Activated CD8-positive, alpha-beta memory T cell treated with anti-CD3 and anti-CD28 coated beads, Interleukin-2, amount 10 ng/mL, durations not matched to agents 7 days and 5 days (primary cell): ENCODE measurements around the gene SPIB. TPM values are rescaled to one million over a fixed set of nuclear protein-coding genes. Genes with fewer than 3 reads are reported as not detected.
"Not testable (repeated sequence)": the region's sequence is repeated elsewhere in the genome, so short reads cannot be mapped to it uniquely, and the experiment has no call there.

Experiments
- ATAC-seq: fragments of 150-1000 bp; cut with Tn5 transposase; one replicate; pipeline ENCODE4 v1.10.0; 2021; ENCODE audit warnings: moderate library complexity
- CTCF ChIA-PET: fragments of 350-600 bp; sonication (Branson Sonifier 250); formaldehyde crosslinking; loops from one replicate; lab custom pipeline; 2021; ENCODE audit warnings: antibody characterized with exemption; lab: Charles Lee
- DNase-seq: peaks from one replicate; pipeline ENCODE4 v3.0.0-alpha.2; 2020
- H3K27ac Mint-ChIP-seq: one replicate; pipeline ENCODE4 v1.8.0; 2021; ENCODE audit warnings: mild to moderate bottlenecking, mixed read lengths
- H3K27me3 Mint-ChIP-seq: one replicate; pipeline ENCODE4 v1.8.0; 2021; ENCODE audit warnings: mixed read lengths
- H3K36me3 Mint-ChIP-seq: one replicate; pipeline ENCODE4 v1.8.0; 2021; ENCODE audit warnings: mild to moderate bottlenecking, mixed read lengths
- H3K4me1 Mint-ChIP-seq: one replicate; pipeline ENCODE4 v1.8.0; 2021; ENCODE audit warnings: mixed read lengths
- H3K4me3 Mint-ChIP-seq: one replicate; pipeline ENCODE4 v1.8.0; 2021; ENCODE audit warnings: mild to moderate bottlenecking, moderate library complexity, mixed read lengths
- H3K9me3 Mint-ChIP-seq: one replicate; pipeline ENCODE4 v1.8.0; 2022; ENCODE audit warnings: low read depth, mixed read lengths
- total RNA-seq, 2 experiments: library from RNA; stranded (reverse); gene quantifications; one replicate each; pipeline ENCODE4 v1.2.3, GENCODE V29; 2021

Gene SPIB
- total RNA-seq, 2 experiments from 2014 or later, result 0.23 to 0.66 TPM

GRCh38 chr19:50428772-50429463 is 10.2 kb downstream of the SPIB start:
- ATAC-seq (no peak), DNase-seq (no peak)
- CTCF ChIA-PET, result no interaction called here
- H3K9me3 Mint-ChIP-seq, result no peaks in the 10 kb centered on the region
- peaks cover 9% of the 10 kb centered on the region for H3K4me1 Mint-ChIP-seq
- H3K4me3 Mint-ChIP-seq, result no peak overlapping the region
- no peaks in the 10 kb centered on the region for H3K36me3 Mint-ChIP-seq
- peaks cover 24% of the 10 kb centered on the region for H3K27me3 Mint-ChIP-seq
- no peak overlapping the region for H3K27ac Mint-ChIP-seq

- CTCF ChIA-PET, result interaction anchor here (1.6 to 1.7 kb wide), 2 partner anchors 15 to 73 kb away, joined by 3 read pairs; no protein-coding TSS in a partner anchor
- peaks cover 9% of the 10 kb centered on the region for H3K4me1 Mint-ChIP-seq
- H3K27me3 Mint-ChIP-seq, result peaks cover 24% of the 10 kb centered on the region
- DNase-seq (no peak), ATAC-seq (no peak)
- peak overlapping the region; percentile 78 for H3K4me3 Mint-ChIP-seq
- no peaks in the 10 kb centered on the region for H3K9me3 Mint-ChIP-seq
- no peak overlapping the region for H3K27ac Mint-ChIP-seq
- H3K36me3 Mint-ChIP-seq, result no peaks in the 10 kb centered on the region
Observed at GRCh38 chr19:50430888-50431342, 12.2 kb downstream of the SPIB start.

- Mint-ChIP-seq H3K27me3 (peaks cover 24% of the 10 kb centered on the region), H3K36me3 (no peaks in the 10 kb centered on the region), H3K4me1 (peaks cover 9% of the 10 kb centered on the region), H3K9me3 (no peaks in the 10 kb centered on the region), H3K27ac (peak overlapping the region; percentile 84), H3K4me3 (peak overlapping the region; percentile 78)
- CTCF ChIA-PET, result interaction anchor here (0.6 to 1.6 kb wide), 2 partner anchors 74 to 107 kb away, joined by 3 read pairs; no protein-coding TSS in a partner anchor
- DNase-seq, result peak; percentile 87
- ATAC-seq, result peak; percentile 98
Observed at GRCh38 chr19:50431343-50432220, 12.8 kb downstream of the SPIB start.

GRCh38 chr19:50432221-50433028 is 13.7 kb downstream of the SPIB start, which contains the start of gene MYBPC2:
TSS of gene MYBPC2 (plus strand) at chr19:50432892. CDS start at chr19:50432954, 62 bp downstream.
- Mint-ChIP-seq H3K9me3 (no peaks in the 10 kb centered on the region), H3K27me3 (peaks cover 24% of the 10 kb centered on the region), H3K4me3 (peak within 1 kb of the TSS; percentile 78), H3K36me3 (no peaks in the 10 kb centered on the region), H3K4me1 (peaks cover 9% of the 10 kb centered on the region), H3K27ac (peak within 1 kb of the TSS; percentile 84)
- ATAC-seq, result no peak
- no peak for DNase-seq
- CTCF ChIA-PET, result interaction anchor here (0.6 to 1.6 kb wide), 2 partner anchors 75 to 106 kb away, joined by 3 read pairs; no protein-coding TSS in a partner anchor

- ATAC-seq (no peak), DNase-seq (no peak)
- CTCF ChIA-PET, result no interaction called here
- Mint-ChIP-seq H3K27me3 (peaks cover 24% of the 10 kb centered on the region), H3K27ac (no peak overlapping the region), H3K4me1 (peaks cover 9% of the 10 kb centered on the region), H3K4me3 (peak overlapping the region; percentile 32), H3K9me3 (no peaks in the 10 kb centered on the region), H3K36me3 (no peaks in the 10 kb centered on the region)
Observed at GRCh38 chr19:50433201-50434180, 14.8 kb downstream of the SPIB start.

GRCh38 chr19:50434525-50434924 is 15.8 kb downstream of the SPIB start:
- H3K27ac Mint-ChIP-seq, result no peak overlapping the region
- no peaks in the 10 kb centered on the region for H3K36me3 Mint-ChIP-seq
- CTCF ChIA-PET, result no interaction called here
- no peak for ATAC-seq
- H3K4me1 Mint-ChIP-seq, result peaks cover 9% of the 10 kb centered on the region
- no peak overlapping the region for H3K4me3 Mint-ChIP-seq
- peaks cover 24% of the 10 kb centered on the region for H3K27me3 Mint-ChIP-seq
- DNase-seq, result no peak
- no peaks in the 10 kb centered on the region for H3K9me3 Mint-ChIP-seq

GRCh38 chr19:50435221-50435620 is 16.5 kb downstream of the SPIB start:
- CTCF ChIA-PET, result no interaction called here
- no peaks in the 10 kb centered on the region for H3K36me3 Mint-ChIP-seq
- H3K9me3 Mint-ChIP-seq, result no peaks in the 10 kb centered on the region
- H3K4me3 Mint-ChIP-seq, result no peak overlapping the region
- H3K4me1 Mint-ChIP-seq, result peaks cover 13% of the 10 kb centered on the region
- no peak overlapping the region for H3K27ac Mint-ChIP-seq
- DNase-seq, result no peak
- H3K27me3 Mint-ChIP-seq, result peaks cover 26% of the 10 kb centered on the region
- no peak for ATAC-seq

GRCh38 chr19:50435627-50436026 is 16.9 kb downstream of the SPIB start:
- H3K4me3 Mint-ChIP-seq, result no peak overlapping the region
- no peaks in the 10 kb centered on the region for H3K9me3 Mint-ChIP-seq
- H3K27me3 Mint-ChIP-seq, result peaks cover 23% of the 10 kb centered on the region
- H3K27ac Mint-ChIP-seq, result no peak overlapping the region
- CTCF ChIA-PET, result interaction anchor here (0.6 kb wide), 1 partner anchor 172 kb away, joined by 3 read pairs; no protein-coding TSS in a partner anchor
- H3K4me1 Mint-ChIP-seq, result peaks cover 13% of the 10 kb centered on the region
- no peaks in the 10 kb centered on the region for H3K36me3 Mint-ChIP-seq
- DNase-seq (no peak), ATAC-seq (no peak)

GRCh38 chr19:50437862-50438449 is 19.2 kb downstream of the SPIB start:
- ATAC-seq (no peak), DNase-seq (no peak)
- no peaks in the 10 kb centered on the region for H3K36me3 Mint-ChIP-seq
- H3K27me3 Mint-ChIP-seq, result peaks cover 10% of the 10 kb centered on the region
- H3K4me3 Mint-ChIP-seq, result no peak overlapping the region
- CTCF ChIA-PET, result no interaction called here
- no peak overlapping the region for H3K27ac Mint-ChIP-seq
- H3K9me3 Mint-ChIP-seq, result no peaks in the 10 kb centered on the region
- peaks cover 5% of the 10 kb centered on the region for H3K4me1 Mint-ChIP-seq

- H3K9me3 Mint-ChIP-seq, H3K4me1 Mint-ChIP-seq, ATAC-seq, H3K36me3 Mint-ChIP-seq, H3K4me3 Mint-ChIP-seq, CTCF ChIA-PET, DNase-seq, H3K27me3 Mint-ChIP-seq: not testable (repeated sequence)
- peak overlapping the region; percentile 44 for H3K27ac Mint-ChIP-seq
Observed at GRCh38 chr19:50439130-50439529, 20.4 kb downstream of the SPIB start.

GRCh38 chr19:50444059-50444458 is 25.3 kb downstream of the SPIB start:
- CTCF ChIA-PET, result no interaction called here
- no peak overlapping the region for H3K4me3 Mint-ChIP-seq
- H3K36me3 Mint-ChIP-seq, result no peaks in the 10 kb centered on the region
- no peak overlapping the region for H3K27ac Mint-ChIP-seq
- H3K27me3 Mint-ChIP-seq, result peaks cover 5% of the 10 kb centered on the region
- H3K4me1 Mint-ChIP-seq, result peaks cover 5% of the 10 kb centered on the region
- H3K9me3 Mint-ChIP-seq, result no peaks in the 10 kb centered on the region
- DNase-seq, result no peak
- ATAC-seq, result no peak

GRCh38 chr19:50447053-50447452 is 28.3 kb downstream of the SPIB start:
- ATAC-seq (no peak), DNase-seq (no peak)
- H3K4me1 Mint-ChIP-seq, result no peaks in the 10 kb centered on the region
- H3K27me3 Mint-ChIP-seq, result peaks cover 5% of the 10 kb centered on the region
- no peaks in the 10 kb centered on the region for H3K36me3 Mint-ChIP-seq
- no peaks in the 10 kb centered on the region for H3K9me3 Mint-ChIP-seq
- CTCF ChIA-PET, result no interaction called here
- H3K4me3 Mint-ChIP-seq, result no peak overlapping the region
- no peak overlapping the region for H3K27ac Mint-ChIP-seq
